SK-N-MC (cell line): Measurements from ENCODE around the gene CELSR1.

Experiments
- EZH2 ChIP-seq: fragments of 200-600 bp; sonication (generic); IDR thresholded peaks from one replicate; pipeline ENCODE4 v1.6.1; 2017; ENCODE audit warnings: antibody characterized with exemption
- FOXP2 ChIP-seq: optimal IDR thresholded peaks from 2 replicates; pipeline ENCODE3; 2011; ENCODE audit warnings: mild to moderate bottlenecking, moderate library complexity; ENCODE audit not compliant: insufficient read depth; ENCODE audit errors: extremely low read length, control extremely low read depth
- POLR2AphosphoS5 ChIP-seq: IDR thresholded peaks from 2 replicates; pipeline ENCODE4 v1.6.1; 2012; ENCODE audit warnings: mild to moderate bottlenecking, low read depth, low read length, borderline replicate concordance

GRCh38 chr22:46350121-46350520, 187.3 kb downstream of the CELSR1 start:
- TF ChIP-seq EZH2 (no peak), POLR2AphosphoS5 (no peak), FOXP2 (no peak)
